Suprapubic skin (tissue), 4 donors: Measurements from ENCODE around the gene IKBIP. TPM values are rescaled to one million over a fixed set of nuclear protein-coding genes. Genes with fewer than 3 reads are reported as not detected.
"Not testable (repeated sequence)": the region's sequence is repeated elsewhere in the genome, so short reads cannot be mapped to it uniquely, and the experiment has no call there.

ENCODE experiments used
- DNase-seq, 2 donors: peaks; one replicate each; pipeline ENCODE4 v3.0.0-alpha.2; 2019; ENCODE audit warnings: low spot score in 2 of 2
- H3K27ac ChIP-seq: fragments of 200-600 bp; sonication (generic); one replicate; pipeline ENCODE4 v1.5.1; 2019
- H3K27me3 ChIP-seq: fragments of 200-600 bp; sonication (generic); one replicate; pipeline ENCODE4 v1.5.1; 2019
- H3K36me3 ChIP-seq: fragments of 200-600 bp; sonication (generic); one replicate; pipeline ENCODE4 v1.5.1; 2019
- H3K4me1 ChIP-seq: fragments of 200-600 bp; sonication (generic); one replicate; pipeline ENCODE4 v1.5.1; 2019
- H3K4me3 ChIP-seq: fragments of 200-600 bp; sonication (generic); one replicate; pipeline ENCODE4 v1.5.1; 2019; ENCODE audit warnings: mild to moderate bottlenecking
- H3K9me3 ChIP-seq: fragments of 200-600 bp; sonication (generic); one replicate; pipeline ENCODE4 v1.5.1; 2019
- EP300 ChIP-seq: sonication (generic); formaldehyde crosslinking; IDR thresholded peaks from one replicate; pipeline ENCODE4 v1.6.1; 2017; ENCODE audit warnings: antibody characterized with exemption
- POLR2A ChIP-seq, 2 donors: fragments of 450-650 bp; IDR thresholded peaks; one replicate each; pipeline ENCODE4 v1.6.1; 2017; ENCODE audit warnings: antibody characterized with exemption in 2 of 2, mild to moderate bottlenecking in 2 of 2, moderate library complexity in 2 of 2
- POLR2AphosphoS5 ChIP-seq, 3 donors: sonication (generic); formaldehyde crosslinking; IDR thresholded peaks; one replicate each; pipeline ENCODE4 v1.6.1; 2017; ENCODE audit warnings: antibody characterized with exemption in 3 of 3
- WGBS: methylation state at CpG from one replicate; pipeline ENCODE4 v1.1.5; 2018; 5-methylcytosine and 5-hydroxymethylcytosine counted together
- total RNA-seq, 4 donors: library from RNA; depleted of rRNA; stranded (reverse); fragments of >200 nt; gene quantifications; one replicate each; pipeline ENCODE4 v1.1.0, GENCODE V29; 2016
- TF ChIP-seq, protein P1 (sequence below), 2 donors: fragments of 200-600 bp in 1 of 2; fragments of 450-650 bp in 1 of 2; sonication (generic) in 1 of 2; IDR thresholded peaks; one replicate each; pipeline ENCODE4 v1.5.1; 2016 to 2019; ENCODE audit warnings: antibody characterized with exemption in 2 of 2, mild to moderate bottlenecking in 1 of 2, moderate library complexity in 1 of 2

Gene IKBIP
- total RNA-seq, 4 donors from 2014 or later, result 2.5 to 4.0 (median 3.4) TPM

DNA sequence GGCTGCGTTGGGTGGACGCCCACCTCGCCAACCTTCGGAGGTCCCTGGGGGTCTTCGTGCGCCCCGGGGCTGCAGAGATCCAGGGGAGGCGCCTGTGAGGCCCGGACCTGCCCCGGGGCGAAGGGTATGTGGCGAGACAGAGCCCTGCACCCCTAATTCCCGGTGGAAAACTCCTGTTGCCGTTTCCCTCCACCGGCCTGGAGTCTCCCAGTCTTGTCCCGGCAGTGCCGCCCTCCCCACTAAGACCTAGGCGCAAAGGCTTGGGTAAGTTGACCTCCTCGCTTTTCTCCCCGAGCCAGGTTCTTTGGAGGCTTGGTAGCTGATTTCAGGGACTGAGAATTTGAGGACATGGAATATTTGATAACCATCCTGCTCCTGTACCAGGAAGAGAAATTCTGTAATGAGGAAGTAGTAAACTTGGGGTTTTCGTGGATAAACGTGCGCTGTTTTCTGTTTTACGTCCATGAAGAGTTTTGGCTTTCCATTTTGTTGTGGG, 1.0 kb upstream of the IKBIP start:
- H3K4me1 ChIP-seq, result peaks cover 27% of the 10 kb centered on the region
- H3K9me3 ChIP-seq, result no peaks in the 10 kb centered on the region
- WGBS, result under 1% methylated on average over 14 of the region's 24 CpGs
- H3K27me3 ChIP-seq, result no peaks in the 10 kb centered on the region
- H3K4me3 ChIP-seq, result peak overlapping the region; percentile 67
- DNase-seq, result no peak
- H3K27ac ChIP-seq, result peak overlapping the region; percentile 72
- TF ChIP-seq, protein P1, sequence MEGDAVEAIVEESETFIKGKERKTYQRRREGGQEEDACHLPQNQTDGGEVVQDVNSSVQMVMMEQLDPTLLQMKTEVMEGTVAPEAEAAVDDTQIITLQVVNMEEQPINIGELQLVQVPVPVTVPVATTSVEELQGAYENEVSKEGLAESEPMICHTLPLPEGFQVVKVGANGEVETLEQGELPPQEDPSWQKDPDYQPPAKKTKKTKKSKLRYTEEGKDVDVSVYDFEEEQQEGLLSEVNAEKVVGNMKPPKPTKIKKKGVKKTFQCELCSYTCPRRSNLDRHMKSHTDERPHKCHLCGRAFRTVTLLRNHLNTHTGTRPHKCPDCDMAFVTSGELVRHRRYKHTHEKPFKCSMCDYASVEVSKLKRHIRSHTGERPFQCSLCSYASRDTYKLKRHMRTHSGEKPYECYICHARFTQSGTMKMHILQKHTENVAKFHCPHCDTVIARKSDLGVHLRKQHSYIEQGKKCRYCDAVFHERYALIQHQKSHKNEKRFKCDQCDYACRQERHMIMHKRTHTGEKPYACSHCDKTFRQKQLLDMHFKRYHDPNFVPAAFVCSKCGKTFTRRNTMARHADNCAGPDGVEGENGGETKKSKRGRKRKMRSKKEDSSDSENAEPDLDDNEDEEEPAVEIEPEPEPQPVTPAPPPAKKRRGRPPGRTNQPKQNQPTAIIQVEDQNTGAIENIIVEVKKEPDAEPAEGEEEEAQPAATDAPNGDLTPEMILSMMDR (IDR thresholded peaks at IDR 0.05), result no peak
- TF ChIP-seq POLR2A (IDR thresholded peaks at IDR 0.05), result no peak
- TF ChIP-seq POLR2AphosphoS5 (IDR thresholded peaks at IDR 0.05), result no peak
- TF ChIP-seq EP300, result no peak
- H3K36me3 ChIP-seq, result peaks cover 23% of the 10 kb centered on the region

DNA sequence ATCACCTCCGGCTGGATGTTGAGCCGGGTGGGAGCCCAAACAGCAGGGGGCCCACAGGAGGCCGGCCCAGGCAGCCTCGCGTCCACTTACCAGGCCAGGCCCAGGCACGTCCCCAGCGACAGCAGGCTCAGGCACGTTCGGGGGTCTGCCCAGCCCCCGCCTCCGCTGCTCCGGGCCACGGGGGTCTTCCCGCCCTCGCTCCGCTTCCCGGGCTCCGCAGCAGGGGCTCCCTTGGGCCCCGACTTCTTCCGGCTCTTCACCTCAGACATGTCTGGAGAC, 216 bp downstream of the IKBIP start:
- Histone ChIP-seq H3K4me1 (peaks cover 27% of the 10 kb centered on the region), H3K9me3 (no peaks in the 10 kb centered on the region), H3K27me3 (no peaks in the 10 kb centered on the region), H3K36me3 (peaks cover 10% of the 10 kb centered on the region), H3K27ac (peak overlapping the region; percentile 72), H3K4me3 (peak overlapping the region; percentile 67)
- WGBS, result 0% methylated on average over 9 of the region's 20 CpGs
- TF ChIP-seq, protein P1 (IDR thresholded peaks at IDR 0.05), result no peak
- TF ChIP-seq POLR2AphosphoS5 (IDR thresholded peaks at IDR 0.05), result no peak
- DNase-seq, result no peak

DNA sequence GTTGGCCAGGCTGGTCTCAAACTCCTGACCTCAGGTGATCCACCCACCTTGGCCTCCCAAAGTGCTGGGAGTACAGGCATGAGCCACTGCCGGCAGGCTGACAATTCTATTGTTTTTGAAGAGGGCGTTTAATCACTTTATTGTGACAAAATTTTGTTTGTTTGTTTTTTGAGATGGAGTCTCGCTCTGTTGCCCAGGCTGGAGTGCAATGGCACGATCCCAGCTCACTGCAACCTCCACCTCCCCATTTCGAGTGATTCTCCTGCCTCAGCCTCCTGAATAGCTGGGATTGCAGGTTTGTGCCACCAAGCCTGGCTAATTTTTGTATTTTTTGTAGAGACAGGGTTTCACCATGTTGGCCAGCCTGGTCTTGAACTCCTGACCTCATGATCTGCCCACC, 1.8 kb downstream of the IKBIP start:
- not testable (repeated sequence) for H3K36me3 ChIP-seq, H3K4me3 ChIP-seq, H3K9me3 ChIP-seq, H3K27ac ChIP-seq, H3K27me3 ChIP-seq, DNase-seq
- peaks cover 27% of the 10 kb centered on the region for H3K4me1 ChIP-seq
- 89% methylated on average over 5 of the region's 5 CpGs for WGBS

DNA sequence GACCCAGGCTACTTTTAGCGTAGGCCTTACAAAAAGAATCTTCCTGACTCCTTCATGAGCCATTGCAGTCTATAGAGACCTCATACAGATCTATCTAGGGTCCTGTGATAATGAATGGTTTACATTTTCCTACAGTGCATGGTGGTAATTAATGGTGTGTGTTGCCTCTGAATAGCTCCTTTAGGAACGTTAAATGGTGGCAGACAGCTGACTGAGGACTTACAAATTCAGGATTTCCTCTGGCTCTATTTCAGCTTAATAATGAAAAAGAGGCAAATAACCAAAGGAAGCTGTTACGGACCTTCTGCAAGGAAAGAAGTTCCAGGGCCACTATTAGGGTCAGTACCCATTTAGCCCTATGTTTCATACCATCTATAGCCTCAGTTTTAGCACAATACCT, 5.1 kb downstream of the IKBIP start:
- 78% methylated on average over 3 of the region's 3 CpGs for WGBS
- no peak for TF ChIP-seq POLR2A (IDR thresholded peaks at IDR 0.05)
- no peak for TF ChIP-seq EP300
- Histone ChIP-seq H3K9me3 (no peaks in the 10 kb centered on the region), H3K4me1 (peaks cover 12% of the 10 kb centered on the region), H3K4me3 (no peak overlapping the region), H3K27ac (no peak overlapping the region), H3K27me3 (no peaks in the 10 kb centered on the region), H3K36me3 (no peaks in the 10 kb centered on the region)
- no peak for DNase-seq

DNA sequence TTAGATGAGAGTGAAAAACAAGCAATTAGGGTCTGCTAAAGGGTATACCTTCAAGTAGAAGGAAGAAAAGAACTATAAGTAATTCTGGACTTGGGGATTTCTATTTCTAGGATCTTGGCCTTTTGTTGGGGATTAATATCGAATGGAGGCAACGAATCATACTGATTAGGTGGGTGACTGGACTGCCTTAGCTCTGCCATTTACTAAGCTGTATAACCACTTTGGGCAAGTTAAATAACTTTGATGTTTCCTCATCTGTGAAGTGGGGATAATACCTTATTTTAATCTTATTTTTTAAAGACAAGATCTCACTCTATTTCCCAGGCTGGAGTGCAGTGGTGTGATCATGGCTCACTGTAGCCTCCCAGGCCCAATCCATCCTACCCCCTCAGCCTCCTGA, 6.6 kb downstream of the IKBIP start:
- Histone ChIP-seq H3K4me3 (no peak overlapping the region), H3K27me3 (no peaks in the 10 kb centered on the region), H3K27ac (no peak overlapping the region), H3K9me3 (no peaks in the 10 kb centered on the region), H3K36me3 (no peaks in the 10 kb centered on the region), H3K4me1 (peaks cover 6% of the 10 kb centered on the region)
- 96% methylated on average over 2 of the region's 2 CpGs for WGBS
- TF ChIP-seq EP300, result no peak
- TF ChIP-seq POLR2A (IDR thresholded peaks at IDR 0.05), result no peak
- TF ChIP-seq POLR2AphosphoS5 (IDR thresholded peaks at IDR 0.05), result no peak
- TF ChIP-seq, protein P1 (IDR thresholded peaks at IDR 0.05), result no peak
- no peak for DNase-seq

DNA sequence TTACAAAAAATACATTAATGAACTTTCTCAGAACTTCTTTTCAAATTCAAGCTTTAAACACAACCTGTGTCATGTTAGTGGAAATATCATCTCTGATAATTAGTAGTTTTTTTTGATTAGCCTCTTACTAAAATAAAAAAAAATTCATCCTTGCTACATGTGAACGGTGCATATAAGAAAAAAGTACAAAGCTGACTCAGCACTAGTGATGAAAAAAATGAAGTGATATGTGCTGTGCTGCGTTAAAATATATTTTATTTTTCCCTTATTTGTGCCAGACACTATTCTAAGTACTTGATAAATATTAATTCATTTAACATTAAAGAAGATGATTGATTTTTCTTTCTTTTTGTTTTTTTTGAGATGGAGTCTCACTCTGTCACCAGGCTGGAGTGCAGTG, 7.5 kb downstream of the IKBIP start:
- Histone ChIP-seq H3K27me3 (no peaks in the 10 kb centered on the region), H3K4me1 (peaks cover 3% of the 10 kb centered on the region), H3K4me3 (no peak overlapping the region), H3K27ac (no peak overlapping the region), H3K9me3 (no peaks in the 10 kb centered on the region), H3K36me3 (no peaks in the 10 kb centered on the region)
- no peak for DNase-seq
- 74% methylated on average over 2 of the region's 2 CpGs for WGBS
- TF ChIP-seq POLR2AphosphoS5 (IDR thresholded peaks at IDR 0.05) (no peak), POLR2A (IDR thresholded peaks at IDR 0.05) (no peak), EP300 (no peak)
- TF ChIP-seq, protein P1 (IDR thresholded peaks at IDR 0.05), result no peak
